HCT116 (cell line): Measurements from ENCODE around the gene TBX2.

ENCODE experiments used
- EZH2 ChIP-seq: fragments of 200-600 bp; sonication (generic); IDR thresholded peaks from 2 replicates; pipeline ENCODE4 v1.6.1; 2017; ENCODE audit warnings: antibody characterized with exemption, mixed run types
- TF ChIP-seq, protein P1 (sequence below), 3 experiments: fragments of 200-600 bp in 1 of 3; sonication (generic) in 1 of 3; IDR thresholded peaks in 2 of 3; conservative IDR thresholded peaks in 1 of 3; 2 replicates each; pipeline ENCODE4 v1.5.1; 2012 to 2017; ENCODE audit warnings: low read depth in 2 of 3, low read length in 2 of 3, antibody characterized with exemption in 1 of 3, borderline replicate concordance in 1 of 3, control low read depth in 1 of 3, mild to moderate bottlenecking in 1 of 3, mixed read lengths in 1 of 3, mixed run types in 1 of 3, moderate library complexity in 1 of 3; ENCODE audit not compliant: insufficient read depth in 1 of 3

DNA sequence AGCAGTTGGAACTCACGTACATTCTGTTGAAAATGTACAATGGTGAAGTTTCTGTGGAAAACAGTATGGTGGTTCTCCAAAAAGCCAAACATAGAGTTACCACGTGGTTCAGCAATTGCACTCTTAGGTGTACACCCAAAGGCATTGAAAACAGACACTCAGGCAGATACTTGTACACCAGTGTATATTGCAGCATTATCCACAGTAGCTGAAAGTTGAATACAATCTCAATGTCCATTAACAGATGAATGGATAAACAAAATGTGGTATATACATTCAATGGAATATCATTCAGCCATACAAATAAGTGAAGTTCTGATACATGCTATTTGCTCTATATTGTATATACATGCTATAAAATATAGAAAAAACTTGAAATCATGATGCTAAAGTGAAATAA lies 23.2 kb downstream of the TBX2 start:
- no peak for TF ChIP-seq EZH2
- TF ChIP-seq, protein P1, sequence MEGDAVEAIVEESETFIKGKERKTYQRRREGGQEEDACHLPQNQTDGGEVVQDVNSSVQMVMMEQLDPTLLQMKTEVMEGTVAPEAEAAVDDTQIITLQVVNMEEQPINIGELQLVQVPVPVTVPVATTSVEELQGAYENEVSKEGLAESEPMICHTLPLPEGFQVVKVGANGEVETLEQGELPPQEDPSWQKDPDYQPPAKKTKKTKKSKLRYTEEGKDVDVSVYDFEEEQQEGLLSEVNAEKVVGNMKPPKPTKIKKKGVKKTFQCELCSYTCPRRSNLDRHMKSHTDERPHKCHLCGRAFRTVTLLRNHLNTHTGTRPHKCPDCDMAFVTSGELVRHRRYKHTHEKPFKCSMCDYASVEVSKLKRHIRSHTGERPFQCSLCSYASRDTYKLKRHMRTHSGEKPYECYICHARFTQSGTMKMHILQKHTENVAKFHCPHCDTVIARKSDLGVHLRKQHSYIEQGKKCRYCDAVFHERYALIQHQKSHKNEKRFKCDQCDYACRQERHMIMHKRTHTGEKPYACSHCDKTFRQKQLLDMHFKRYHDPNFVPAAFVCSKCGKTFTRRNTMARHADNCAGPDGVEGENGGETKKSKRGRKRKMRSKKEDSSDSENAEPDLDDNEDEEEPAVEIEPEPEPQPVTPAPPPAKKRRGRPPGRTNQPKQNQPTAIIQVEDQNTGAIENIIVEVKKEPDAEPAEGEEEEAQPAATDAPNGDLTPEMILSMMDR (IDR thresholded peaks at IDR 0.05 in 2 of 3, conservative IDR thresholded peaks at IDR 0.05 in 1 of 3; ENCODE audit: borderline replicate concordance in 1 of 3, insufficient read depth in 1 of 3, low read depth in 2 of 3, low read length in 2 of 3), result no peak
